DOHH2 (cell line): ENCODE results near the gene GNRHR.

Source experiments
- CTCF ChIP-seq: fragments of 200-600 bp; sonication (generic); IDR thresholded peaks from one replicate; pipeline ENCODE4 v1.5.1; 2014; ENCODE audit warnings: antibody characterized with exemption, mild to moderate bottlenecking, low read depth, low read length; ENCODE audit not compliant: poor library complexity, severe bottlenecking
- EZH2phosphoT487 ChIP-seq: fragments of 200-600 bp; sonication (generic); IDR thresholded peaks from 2 replicates; pipeline ENCODE4 v1.6.1; 2017; ENCODE audit warnings: borderline replicate concordance, mild to moderate bottlenecking, antibody characterized with exemption, low read length, moderate library complexity, mixed read lengths

GRCh38 chr4:67743194-67743593, 11.0 kb downstream of the GNRHR start:
- TF ChIP-seq CTCF: no peak
- TF ChIP-seq EZH2phosphoT487: no peak
